BLaER1 treated with 17β-estradiol and CSF1 and Interleukin-3, amounts not matched to agents 10 nM and 100 nM (cell line): Measurements from ENCODE around the gene BCL2L11.
A peak's percentile ranks its signal among the peaks of the same experiment; 100 is the strongest.

Experiments used
- H3K27ac ChIP-seq, 11 experiments: shearing (Covaris generic); formaldehyde crosslinking; 2 replicates each; pipeline ENCODE4 v1.8.1; 2022
- H3K27me3 ChIP-seq, 11 experiments: shearing (Covaris generic); formaldehyde crosslinking; 2 replicates each; pipeline ENCODE4 v1.8.1; 2022
- H3K36me3 ChIP-seq, 11 experiments: shearing (Covaris generic); formaldehyde crosslinking; 2 replicates each; pipeline ENCODE4 v1.8.1; 2022
- H3K4me1 ChIP-seq, 10 experiments: shearing (Covaris generic); formaldehyde crosslinking; 2 replicates each; pipeline ENCODE4 v1.8.1; 2022
- H3K4me2 ChIP-seq, 11 experiments: shearing (Covaris generic); formaldehyde crosslinking; 2 replicates each; pipeline ENCODE4 v1.8.1; 2022
- H3K4me3 ChIP-seq, 10 experiments: shearing (Covaris generic); formaldehyde crosslinking; 2 replicates each; pipeline ENCODE4 v1.8.1; 2022
- H3K9ac ChIP-seq, 11 experiments: shearing (Covaris generic); formaldehyde crosslinking; 2 replicates each; pipeline ENCODE4 v1.8.1; 2022
- H3K9me3 ChIP-seq, 11 experiments: shearing (Covaris generic); formaldehyde crosslinking; replicated peaks in 1 of 11; 2 replicates each; pipeline ENCODE4 v1.8.1; 2022
- H4K20me1 ChIP-seq, 11 experiments: shearing (Covaris generic); formaldehyde crosslinking; 2 replicates each; pipeline ENCODE4 v1.8.1; 2022
- Cebpa-rat ChIP-seq, 11 experiments: shearing (Covaris generic); IDR thresholded peaks; 2 replicates each; pipeline ENCODE4 v1.8.1; 2022

The BCL2L11 gene

DNA sequence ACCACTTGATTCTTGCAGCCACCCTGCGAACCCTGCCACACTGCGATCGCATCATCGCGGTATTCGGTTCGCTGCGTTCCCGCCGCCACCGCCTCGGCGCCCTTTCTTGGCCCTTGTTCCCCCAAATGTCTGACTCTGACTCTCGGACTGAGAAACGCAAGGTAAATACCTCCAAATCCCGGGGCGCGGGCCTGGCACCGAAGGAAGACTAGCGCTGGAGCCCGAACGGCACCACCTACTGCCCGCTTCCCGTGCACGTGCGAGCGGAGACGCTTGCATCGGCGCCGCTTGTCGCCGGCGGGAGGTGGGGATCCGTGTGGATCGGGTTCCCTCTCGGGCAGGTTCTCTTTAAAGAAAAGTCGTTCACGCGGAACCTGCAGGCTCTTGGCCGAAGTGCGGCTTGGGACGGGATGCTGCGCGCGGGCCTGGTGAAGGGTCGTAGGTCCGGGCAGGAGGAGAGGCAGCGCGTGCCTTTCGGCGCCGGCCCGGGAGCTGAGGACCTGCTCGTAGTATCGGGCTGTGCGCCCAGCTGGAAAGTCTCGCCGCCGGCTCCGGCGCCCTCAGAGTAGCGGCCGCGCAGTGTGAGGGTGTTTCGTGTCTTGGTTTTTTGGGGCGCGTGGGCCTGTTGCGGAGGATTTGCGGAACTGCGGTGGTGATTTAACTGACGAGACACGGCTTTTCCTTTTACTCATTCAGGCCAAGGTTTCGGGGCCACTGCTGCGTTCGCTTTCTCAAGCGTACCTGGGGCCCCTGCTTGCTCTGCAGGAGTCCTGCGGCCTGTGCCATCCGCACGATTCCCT is 514 bp downstream of the BCL2L11 start:
- Histone ChIP-seq H3K9me3 (no peaks in the 10 kb centered on the region), H3K36me3 (peaks cover 0 to 28% (median 25%) of the 10 kb centered on the region in 11 experiments; a peak in 18 of 22 replicates), H3K9ac (peak overlapping the region; percentile 72 to 90 (median 83)), H3K4me3 (peak overlapping the region; percentile 73 to 90 (median 84)), H3K27ac (peak overlapping the region in 10 of 11 experiments; percentile 21 to 81 (median 72); a peak in 20 of 22 replicates), H3K4me2 (peak overlapping the region; percentile 93 to 99 (median 98)), H4K20me1 (peaks cover 9 to 85% (median 73%) of the 10 kb centered on the region in 11 experiments; a peak in 20 of 22 replicates), H3K4me1 (peaks cover 41 to 58% (median 56%) of the 10 kb centered on the region in 10 experiments), H3K27me3 (peaks cover 43 to 72% (median 51%) of the 10 kb centered on the region in 11 experiments)
- no peak for TF ChIP-seq Cebpa-rat (IDR thresholded peaks at IDR 0.05)

DNA sequence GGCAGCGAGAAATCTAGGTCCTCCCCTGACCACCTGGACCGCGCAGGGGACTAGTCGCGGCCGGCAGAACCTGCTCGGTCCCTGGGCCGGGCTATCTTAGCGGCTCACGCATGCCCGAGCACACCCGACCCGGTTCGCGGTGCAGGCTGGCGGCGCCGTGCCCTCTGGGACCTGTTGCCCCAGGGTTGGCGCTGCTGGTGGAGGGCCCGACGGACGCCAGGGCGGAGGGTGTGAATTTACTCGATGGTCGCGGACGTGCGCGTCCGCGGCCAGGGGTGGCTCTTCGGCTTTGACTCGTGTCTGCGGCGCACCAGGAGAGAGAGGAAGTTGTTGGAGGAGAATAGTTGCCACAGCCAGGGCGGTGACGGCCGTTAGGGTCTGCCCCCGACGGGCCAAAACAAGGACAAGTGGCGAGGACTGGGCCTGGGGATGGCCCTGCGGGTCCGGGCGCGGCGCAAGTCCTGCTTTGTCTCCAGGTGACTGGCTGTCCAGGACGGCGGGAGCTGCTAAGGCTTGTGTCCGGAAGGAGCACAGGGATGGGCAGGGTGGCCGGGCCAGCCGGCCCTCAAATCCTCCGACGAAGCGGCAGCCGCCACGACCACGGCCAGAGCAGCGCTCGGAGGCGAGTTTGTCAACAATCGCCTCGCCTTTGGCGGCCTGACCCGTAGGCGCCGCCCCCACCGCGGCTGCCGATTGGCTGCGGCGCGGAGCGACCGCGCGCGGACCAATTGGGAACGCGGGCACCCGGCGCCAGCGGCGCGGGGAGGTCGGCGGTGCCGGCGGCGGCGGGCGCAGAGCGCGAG is 1.3 kb downstream of the BCL2L11 start:
- Histone ChIP-seq H3K9me3 (no peaks in the 10 kb centered on the region), H3K4me1 (peaks cover 34 to 54% (median 51%) of the 10 kb centered on the region in 10 experiments), H3K36me3 (peaks cover 0 to 35% (median 30%) of the 10 kb centered on the region in 11 experiments; a peak in 18 of 22 replicates), H3K9ac (peak overlapping the region; percentile 72 to 90 (median 83)), H3K27me3 (peaks cover 35 to 64% (median 43%) of the 10 kb centered on the region in 11 experiments), H3K4me3 (peak overlapping the region; percentile 73 to 90 (median 84)), H3K4me2 (peak overlapping the region; percentile 93 to 99 (median 98)), H3K27ac (peak overlapping the region; percentile 37 to 81 (median 71); a peak in 21 of 22 replicates), H4K20me1 (peaks cover 14 to 92% (median 69%) of the 10 kb centered on the region in 11 experiments; a peak in 20 of 22 replicates)
- no peak for TF ChIP-seq Cebpa-rat (IDR thresholded peaks at IDR 0.05)

DNA sequence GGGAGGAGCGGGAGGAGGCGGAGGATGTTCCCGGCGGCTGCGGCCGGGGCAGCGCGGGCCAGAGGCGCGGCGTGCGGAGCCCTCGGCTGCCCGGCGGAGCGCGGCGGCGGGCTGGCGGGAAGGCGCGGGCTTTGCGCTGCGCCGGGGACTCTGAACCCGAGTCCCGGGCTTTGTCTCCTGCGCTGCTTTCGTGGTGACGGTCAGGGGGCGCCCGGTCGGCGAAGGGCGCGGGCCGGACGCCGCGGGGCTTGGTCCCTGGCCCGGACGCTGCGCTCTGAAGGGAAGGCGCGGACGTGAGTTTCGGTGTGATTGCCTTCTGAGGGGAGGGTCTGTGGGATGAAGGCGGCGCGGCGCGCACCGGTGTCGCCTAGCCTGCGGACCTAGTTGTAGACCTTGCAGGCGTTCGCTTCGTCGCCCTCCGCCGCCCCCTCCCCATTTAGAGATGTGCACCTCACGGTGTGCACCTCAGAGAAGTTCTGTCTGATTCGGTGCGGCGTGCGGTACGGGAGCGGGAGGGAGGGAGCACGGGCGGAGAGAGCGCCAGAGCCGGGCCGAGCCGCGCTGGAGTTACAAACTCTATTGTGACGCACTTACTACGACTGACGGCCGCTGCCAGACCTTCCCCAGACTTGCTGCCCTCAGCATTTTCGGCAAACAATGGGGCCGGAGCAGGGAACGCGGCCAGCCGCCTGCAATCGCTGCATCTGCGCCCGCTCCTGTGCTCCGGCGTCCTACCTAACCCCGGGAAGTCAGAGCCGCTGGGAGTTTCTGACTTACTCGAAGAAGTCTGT is 2.1 kb downstream of the BCL2L11 start:
- peaks cover 26 to 46% (median 43%) of the 10 kb centered on the region in 10 experiments for H3K4me1 ChIP-seq
- peak overlapping the region; percentile 72 to 90 (median 83) for H3K9ac ChIP-seq
- H3K9me3 ChIP-seq, result no peaks in the 10 kb centered on the region
- H3K27ac ChIP-seq, result peak overlapping the region; percentile 64 to 80 (median 71); a peak in 21 of 22 replicates
- peaks cover 5 to 43% (median 35%) of the 10 kb centered on the region in 11 experiments; a peak in 19 of 22 replicates for H3K36me3 ChIP-seq
- peaks cover 13 to 92% (median 62%) of the 10 kb centered on the region in 11 experiments; a peak in 20 of 22 replicates for H4K20me1 ChIP-seq
- peaks cover 27 to 56% (median 35%) of the 10 kb centered on the region in 11 experiments for H3K27me3 ChIP-seq
- H3K4me2 ChIP-seq, result peak overlapping the region; percentile 93 to 99 (median 98)
- peak overlapping the region; percentile 73 to 90 (median 84) for H3K4me3 ChIP-seq
- no peak for TF ChIP-seq Cebpa-rat (IDR thresholded peaks at IDR 0.05)

DNA sequence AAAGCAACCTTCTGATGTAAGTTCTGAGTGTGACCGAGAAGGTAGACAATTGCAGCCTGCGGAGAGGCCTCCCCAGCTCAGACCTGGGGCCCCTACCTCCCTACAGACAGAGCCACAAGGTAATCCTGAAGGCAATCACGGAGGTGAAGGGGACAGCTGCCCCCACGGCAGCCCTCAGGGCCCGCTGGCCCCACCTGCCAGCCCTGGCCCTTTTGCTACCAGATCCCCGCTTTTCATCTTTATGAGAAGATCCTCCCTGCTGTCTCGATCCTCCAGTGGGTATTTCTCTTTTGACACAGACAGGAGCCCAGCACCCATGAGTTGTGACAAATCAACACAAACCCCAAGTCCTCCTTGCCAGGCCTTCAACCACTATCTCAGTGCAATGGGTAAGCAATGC is 3.0 kb downstream of the BCL2L11 start:
- peaks cover 5 to 52% (median 39%) of the 10 kb centered on the region in 11 experiments; a peak in 19 of 22 replicates for H3K36me3 ChIP-seq
- no peak overlapping the region for H3K27ac ChIP-seq
- no peaks in the 10 kb centered on the region for H3K9me3 ChIP-seq
- H3K4me3 ChIP-seq, result peak overlapping the region in 5 of 10 experiments; percentile 2 to 89 (median 79); a peak in 5 of 20 replicates
- peaks cover 5 to 90% (median 53%) of the 10 kb centered on the region in 11 experiments; a peak in 19 of 22 replicates for H4K20me1 ChIP-seq
- H3K4me2 ChIP-seq, result peak overlapping the region in 10 of 11 experiments; percentile 93 to 99 (median 98); a peak in 20 of 22 replicates
- H3K9ac ChIP-seq, result peak overlapping the region in 2 of 11 experiments; percentile 21 to 90; a peak in 3 of 22 replicates
- no peak for TF ChIP-seq Cebpa-rat (IDR thresholded peaks at IDR 0.05)
- peaks cover 18 to 47% (median 26%) of the 10 kb centered on the region in 11 experiments for H3K27me3 ChIP-seq
- H3K4me1 ChIP-seq, result peaks cover 17 to 36% (median 34%) of the 10 kb centered on the region in 10 experiments

DNA sequence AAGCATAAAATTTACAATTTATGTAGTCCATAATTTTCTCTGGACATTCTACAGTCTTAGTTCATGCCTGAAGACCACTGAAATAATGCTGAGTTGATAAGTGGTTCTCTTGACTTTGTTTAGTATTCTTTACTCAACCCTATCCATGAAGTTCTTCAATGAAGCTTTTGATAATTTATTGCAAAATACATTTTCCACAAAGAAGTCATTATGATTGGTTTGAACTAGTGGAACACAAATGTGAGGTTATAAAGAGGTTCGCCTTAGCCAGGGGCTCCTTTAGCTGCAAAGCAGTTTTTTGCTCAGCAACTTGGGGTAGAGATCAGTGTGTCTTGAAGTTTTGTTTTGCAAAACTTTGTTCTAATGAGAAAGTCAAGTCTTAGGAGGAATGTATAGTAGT is 5.9 kb downstream of the BCL2L11 start:
- H3K27ac ChIP-seq, result no peak overlapping the region
- peaks cover 5 to 73% (median 40%) of the 10 kb centered on the region in 11 experiments; a peak in 18 of 22 replicates for H4K20me1 ChIP-seq
- no peak for TF ChIP-seq Cebpa-rat (IDR thresholded peaks at IDR 0.05)
- no peaks in the 10 kb centered on the region for H3K9me3 ChIP-seq
- no peak overlapping the region for H3K9ac ChIP-seq
- H3K4me2 ChIP-seq, result no peak overlapping the region
- no peak overlapping the region for H3K4me3 ChIP-seq
- peaks cover 5 to 71% (median 57%) of the 10 kb centered on the region in 11 experiments; a peak in 19 of 22 replicates for H3K36me3 ChIP-seq
- H3K27me3 ChIP-seq, result peaks cover 0 to 25% (median 8%) of the 10 kb centered on the region in 11 experiments; a peak in 10 of 22 replicates
- H3K4me1 ChIP-seq, result peaks cover 3 to 20% (median 16%) of the 10 kb centered on the region in 10 experiments; a peak in 18 of 20 replicates

DNA sequence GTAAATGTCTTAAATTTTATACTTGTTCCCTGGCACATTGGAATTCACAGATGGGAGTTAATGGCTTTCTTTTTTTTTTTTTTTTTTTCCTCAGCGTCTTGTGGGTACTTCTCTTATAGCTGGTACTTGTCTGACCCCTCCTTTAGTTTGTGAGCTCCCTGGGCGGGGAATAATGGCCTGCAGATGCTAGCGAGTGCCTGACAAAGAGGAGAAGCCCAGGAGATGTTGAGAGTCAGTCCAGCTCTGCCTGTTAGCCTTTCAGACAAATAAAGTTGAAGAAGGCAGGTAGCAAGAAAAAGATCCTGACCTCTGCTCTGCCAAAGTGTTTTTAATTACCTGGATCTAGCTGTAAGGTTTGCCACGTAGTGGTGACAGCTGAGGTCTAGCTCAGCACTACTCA is 6.6 kb downstream of the BCL2L11 start:
- H3K36me3 ChIP-seq, result peaks cover 5 to 71% (median 61%) of the 10 kb centered on the region in 11 experiments; a peak in 19 of 22 replicates
- no peak overlapping the region for H3K27ac ChIP-seq
- no peak overlapping the region for H3K9ac ChIP-seq
- H3K4me1 ChIP-seq, result peaks cover 0 to 16% (median 10%) of the 10 kb centered on the region in 10 experiments; a peak in 17 of 20 replicates
- peaks cover 0 to 18% (median 5%) of the 10 kb centered on the region in 11 experiments; a peak in 8 of 22 replicates for H3K27me3 ChIP-seq
- no peak for TF ChIP-seq Cebpa-rat (IDR thresholded peaks at IDR 0.05)
- H3K4me2 ChIP-seq, result no peak overlapping the region
- no peak overlapping the region for H3K4me3 ChIP-seq
- H3K9me3 ChIP-seq, result no peaks in the 10 kb centered on the region
- H4K20me1 ChIP-seq, result peaks cover 4 to 72% (median 34%) of the 10 kb centered on the region in 11 experiments; a peak in 18 of 22 replicates

DNA sequence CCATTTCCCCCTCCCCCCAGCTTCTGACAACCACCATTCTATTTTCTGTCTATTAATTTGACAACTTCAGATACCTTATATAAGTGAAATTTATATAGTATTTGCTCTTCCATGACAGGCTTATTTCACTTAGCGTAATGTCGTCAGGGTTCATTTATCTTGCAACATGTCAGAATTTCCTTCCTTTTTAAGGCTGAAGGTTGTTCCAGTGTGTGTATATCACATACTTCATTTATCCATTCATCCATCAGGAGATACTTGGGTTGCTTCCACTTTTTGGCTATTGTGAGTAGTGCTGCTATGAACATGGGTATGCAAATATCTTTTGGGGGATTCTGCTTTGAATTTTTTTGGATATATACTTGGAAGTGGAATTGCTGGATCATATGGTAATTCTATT is 7.4 kb downstream of the BCL2L11 start:
- H3K36me3 ChIP-seq, result peaks cover 5 to 76% (median 61%) of the 10 kb centered on the region in 11 experiments; a peak in 19 of 22 replicates
- no peak overlapping the region for H3K4me2 ChIP-seq
- H4K20me1 ChIP-seq, result peaks cover 4 to 73% (median 29%) of the 10 kb centered on the region in 11 experiments; a peak in 18 of 22 replicates
- H3K27me3 ChIP-seq, result peaks cover 0 to 13% (median 5%) of the 10 kb centered on the region in 11 experiments; a peak in 8 of 22 replicates
- no peaks in the 10 kb centered on the region for H3K9me3 ChIP-seq
- no peak for TF ChIP-seq Cebpa-rat (IDR thresholded peaks at IDR 0.05)
- no peak overlapping the region for H3K9ac ChIP-seq
- H3K4me1 ChIP-seq, result peaks cover 0 to 23% (median 14%) of the 10 kb centered on the region in 10 experiments; a peak in 18 of 20 replicates
- no peak overlapping the region for H3K4me3 ChIP-seq
- H3K27ac ChIP-seq, result no peak overlapping the region
